Panc1 (cell line): ENCODE results near the gene MAPK8IP3. TPM values are rescaled to one million over a fixed set of nuclear protein-coding genes. Genes with fewer than 3 reads are reported as not detected.

Experiments
- ATAC-seq: fragments of 200-7000 bp; cut with Tn5 transposase; 2 replicates; pipeline ENCODE4 v1.9.1; 2020; ENCODE audit warnings: mild to moderate bottlenecking, moderate library complexity
- BruUV-seq: library from RNA; stranded (reverse); fragments of 400-500 nt; replicated peaks from 2 replicates; lab custom pipeline; 2021; lab: Mats Ljungman, UMichigan
- CTCF ChIA-PET: fragments of 300-600 bp; sonication (Branson Sonifier 250); formaldehyde crosslinking; loops from one replicate; lab custom pipeline; 2022; ENCODE audit warnings: antibody characterized with exemption; lab: Charles Lee
- POLR2A ChIA-PET: fragments of 300-600 bp; sonication (Branson Sonifier 250); formaldehyde crosslinking; loops from one replicate; lab custom pipeline; 2022; ENCODE audit warnings: antibody characterized with exemption; lab: Charles Lee
- DNase-seq: peaks from one replicate; pipeline ENCODE4 v3.0.0-alpha.2; 2010; ENCODE audit warnings: low read depth, low spot score
- H3K27ac ChIP-seq: 2 replicates; pipeline ENCODE4 v1.5.1; 2011; ENCODE audit warnings: mild to moderate bottlenecking, low read length, inconsistent platforms
- H3K27me3 ChIP-seq: fragments of 200-500 bp; sonication (Bioruptor generic); 2 replicates; pipeline ENCODE4 v1.6.0; 2014; ENCODE audit warnings: low read length, inconsistent platforms; ENCODE audit not compliant: control insufficient read depth, insufficient read depth
- H3K36me3 ChIP-seq: fragments of 200-500 bp; sonication (Bioruptor generic); 2 replicates; pipeline ENCODE4 v1.5.1; 2014; ENCODE audit warnings: inconsistent platforms, mild to moderate bottlenecking, low read length, moderate library complexity; ENCODE audit not compliant: control insufficient read depth, insufficient read depth
- H3K4me1 ChIP-seq: 2 replicates; pipeline ENCODE4 v1.5.1; 2011; ENCODE audit warnings: inconsistent platforms, mild to moderate bottlenecking, low read length, moderate library complexity; ENCODE audit not compliant: control insufficient read depth, insufficient read depth
- H3K4me3 ChIP-seq, 2 experiments: 2 replicates each; pipeline ENCODE4 v1.5.1; 2011 to 2012; ENCODE audit warnings: low read depth in 2 of 2, low read length in 2 of 2, mild to moderate bottlenecking in 2 of 2, inconsistent platforms in 1 of 2, moderate library complexity in 1 of 2
- H3K9me3 ChIP-seq: fragments of 200-500 bp; sonication (Bioruptor generic); 2 replicates; pipeline ENCODE4 v1.5.1; 2014; ENCODE audit warnings: low read depth, mild to moderate bottlenecking, inconsistent platforms, low read length, moderate library complexity; ENCODE audit not compliant: control insufficient read depth, insufficient read depth
- POLR2AphosphoS5 ChIP-seq: IDR thresholded peaks from 2 replicates; pipeline ENCODE4 v1.6.1; 2012; ENCODE audit warnings: mild to moderate bottlenecking, low read depth, low read length, moderate library complexity
- SIN3A ChIP-seq: IDR thresholded peaks from 2 replicates; pipeline ENCODE4 v1.6.1; 2012; ENCODE audit warnings: low read depth, mild to moderate bottlenecking, low read length, moderate library complexity, borderline replicate concordance; ENCODE audit not compliant: insufficient read depth
- TCF7L2 ChIP-seq: IDR thresholded peaks from 2 replicates; pipeline ENCODE4 v1.6.1; 2011; ENCODE audit warnings: mild to moderate bottlenecking, low read depth, low read length, inconsistent platforms
- in situ Hi-C: cut with HindIII; loops from 2 replicates; pipeline ENCODE4 v1.10.0; 2016; ENCODE audit warnings: low sequenced_read_pairs, low pct_unique_long_range_greater_than_20kb
- intact Hi-C: fragments of 100-400 bp; cut with micrococcal nuclease; formaldehyde crosslinking; loops from one replicate; pipeline ENCODE4 v1.10.0; 2022; ENCODE audit not compliant: unreplicated experiment
- total RNA-seq: library from RNA; stranded (reverse); gene quantifications from one replicate; pipeline ENCODE4 v1.2.1, GENCODE V29; 2021; ENCODE audit not compliant: unreplicated experiment
- TF ChIP-seq, protein P1 (sequence below): fragments of 450-650 bp; IDR thresholded peaks from 2 replicates; pipeline ENCODE4 v1.5.1; 2017; ENCODE audit warnings: mild to moderate bottlenecking
- TF ChIP-seq, protein P2 (sequence below), 2 experiments: IDR thresholded peaks; 2 replicates each; pipeline ENCODE4 v1.6.1; 2011 to 2012; ENCODE audit warnings: low read depth in 2 of 2, control low read depth in 1 of 2, low read length in 1 of 2, mild to moderate bottlenecking in 1 of 2, moderate library complexity in 1 of 2; ENCODE audit not compliant: insufficient read depth in 1 of 2

MAPK8IP3 gene
- total RNA-seq, 1 experiment from 2014 or later = 108 TPM

DNA sequence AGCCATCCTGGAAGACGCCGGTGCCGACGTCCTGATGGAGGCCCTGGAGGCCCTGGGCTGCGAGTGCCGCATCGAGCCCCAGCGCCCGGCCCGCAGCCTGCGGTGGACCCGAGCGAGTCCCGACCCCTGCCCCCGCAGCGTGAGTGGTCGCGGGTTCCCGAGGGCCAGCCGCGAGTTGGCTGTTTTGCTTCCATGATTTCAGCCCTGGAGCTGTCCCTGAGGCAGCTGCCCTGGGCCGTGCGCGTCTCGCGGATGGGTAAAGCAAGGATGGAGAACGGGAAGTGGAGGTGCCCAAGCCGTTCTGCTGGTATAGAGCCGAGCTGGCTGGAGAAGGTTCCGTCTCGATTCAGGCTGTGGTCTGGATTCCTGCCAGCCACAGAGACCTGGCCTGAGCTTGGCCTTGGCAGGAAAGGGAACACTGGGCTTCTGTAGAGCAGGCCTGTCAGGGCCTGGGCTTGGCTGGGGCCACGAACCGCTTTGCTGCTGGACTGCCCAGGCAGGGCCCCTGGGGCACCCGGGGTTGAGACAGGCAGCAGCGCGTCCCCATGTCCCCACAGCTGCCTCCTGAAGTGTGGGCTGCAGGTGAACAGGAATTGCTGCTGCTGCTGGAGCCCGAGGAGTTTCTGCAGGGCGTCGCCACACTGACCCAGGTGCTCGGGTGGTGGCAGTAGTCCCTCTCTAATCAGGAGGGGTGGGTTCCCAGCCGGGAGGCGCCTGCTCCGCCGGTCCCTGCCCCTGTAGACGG is 67.9 kb downstream of the MAPK8IP3 start:
- Histone ChIP-seq H3K4me3 (peak overlapping the region; percentile 60 to 71), H3K4me1 (peaks cover 51% of the 10 kb centered on the region), H3K9me3 (no peaks in the 10 kb centered on the region), H3K27ac (peak overlapping the region; percentile 95), H3K27me3 (no peaks in the 10 kb centered on the region), H3K36me3 (no peaks in the 10 kb centered on the region; the same call in 1 of the 2 replicates)
- in situ Hi-C loops (no loop called here), intact Hi-C loops (loop anchor here (10.0 kb wide), 1 partner anchor 1089 kb away; the partner anchor contains the start of genes JMJD8 and STUB1)
- TF ChIP-seq TCF7L2 (no peak), SIN3A (no peak), POLR2AphosphoS5 (no peak)
- TF ChIP-seq, protein P1, sequence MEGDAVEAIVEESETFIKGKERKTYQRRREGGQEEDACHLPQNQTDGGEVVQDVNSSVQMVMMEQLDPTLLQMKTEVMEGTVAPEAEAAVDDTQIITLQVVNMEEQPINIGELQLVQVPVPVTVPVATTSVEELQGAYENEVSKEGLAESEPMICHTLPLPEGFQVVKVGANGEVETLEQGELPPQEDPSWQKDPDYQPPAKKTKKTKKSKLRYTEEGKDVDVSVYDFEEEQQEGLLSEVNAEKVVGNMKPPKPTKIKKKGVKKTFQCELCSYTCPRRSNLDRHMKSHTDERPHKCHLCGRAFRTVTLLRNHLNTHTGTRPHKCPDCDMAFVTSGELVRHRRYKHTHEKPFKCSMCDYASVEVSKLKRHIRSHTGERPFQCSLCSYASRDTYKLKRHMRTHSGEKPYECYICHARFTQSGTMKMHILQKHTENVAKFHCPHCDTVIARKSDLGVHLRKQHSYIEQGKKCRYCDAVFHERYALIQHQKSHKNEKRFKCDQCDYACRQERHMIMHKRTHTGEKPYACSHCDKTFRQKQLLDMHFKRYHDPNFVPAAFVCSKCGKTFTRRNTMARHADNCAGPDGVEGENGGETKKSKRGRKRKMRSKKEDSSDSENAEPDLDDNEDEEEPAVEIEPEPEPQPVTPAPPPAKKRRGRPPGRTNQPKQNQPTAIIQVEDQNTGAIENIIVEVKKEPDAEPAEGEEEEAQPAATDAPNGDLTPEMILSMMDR = no peak; the same call in 1 of the 2 replicates
- TF ChIP-seq, protein P2, sequence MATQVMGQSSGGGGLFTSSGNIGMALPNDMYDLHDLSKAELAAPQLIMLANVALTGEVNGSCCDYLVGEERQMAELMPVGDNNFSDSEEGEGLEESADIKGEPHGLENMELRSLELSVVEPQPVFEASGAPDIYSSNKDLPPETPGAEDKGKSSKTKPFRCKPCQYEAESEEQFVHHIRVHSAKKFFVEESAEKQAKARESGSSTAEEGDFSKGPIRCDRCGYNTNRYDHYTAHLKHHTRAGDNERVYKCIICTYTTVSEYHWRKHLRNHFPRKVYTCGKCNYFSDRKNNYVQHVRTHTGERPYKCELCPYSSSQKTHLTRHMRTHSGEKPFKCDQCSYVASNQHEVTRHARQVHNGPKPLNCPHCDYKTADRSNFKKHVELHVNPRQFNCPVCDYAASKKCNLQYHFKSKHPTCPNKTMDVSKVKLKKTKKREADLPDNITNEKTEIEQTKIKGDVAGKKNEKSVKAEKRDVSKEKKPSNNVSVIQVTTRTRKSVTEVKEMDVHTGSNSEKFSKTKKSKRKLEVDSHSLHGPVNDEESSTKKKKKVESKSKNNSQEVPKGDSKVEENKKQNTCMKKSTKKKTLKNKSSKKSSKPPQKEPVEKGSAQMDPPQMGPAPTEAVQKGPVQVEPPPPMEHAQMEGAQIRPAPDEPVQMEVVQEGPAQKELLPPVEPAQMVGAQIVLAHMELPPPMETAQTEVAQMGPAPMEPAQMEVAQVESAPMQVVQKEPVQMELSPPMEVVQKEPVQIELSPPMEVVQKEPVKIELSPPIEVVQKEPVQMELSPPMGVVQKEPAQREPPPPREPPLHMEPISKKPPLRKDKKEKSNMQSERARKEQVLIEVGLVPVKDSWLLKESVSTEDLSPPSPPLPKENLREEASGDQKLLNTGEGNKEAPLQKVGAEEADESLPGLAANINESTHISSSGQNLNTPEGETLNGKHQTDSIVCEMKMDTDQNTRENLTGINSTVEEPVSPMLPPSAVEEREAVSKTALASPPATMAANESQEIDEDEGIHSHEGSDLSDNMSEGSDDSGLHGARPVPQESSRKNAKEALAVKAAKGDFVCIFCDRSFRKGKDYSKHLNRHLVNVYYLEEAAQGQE (IDR thresholded peaks at IDR 0.05; ENCODE audit: insufficient read depth in 1 of 2, low read depth in 2 of 2, low read length in 1 of 2) = no peak
- ATAC-seq = no peak
- BruUV-seq = no TSS peak
- DNase-seq = no peak
- CTCF ChIA-PET = interaction anchor here (1.3 kb wide), 1 partner anchor 9 kb away, joined by 5 read pairs; the partner anchor contains the start of genes NUBP2 and SPSB3
- POLR2A ChIA-PET = no interaction called here

DNA sequence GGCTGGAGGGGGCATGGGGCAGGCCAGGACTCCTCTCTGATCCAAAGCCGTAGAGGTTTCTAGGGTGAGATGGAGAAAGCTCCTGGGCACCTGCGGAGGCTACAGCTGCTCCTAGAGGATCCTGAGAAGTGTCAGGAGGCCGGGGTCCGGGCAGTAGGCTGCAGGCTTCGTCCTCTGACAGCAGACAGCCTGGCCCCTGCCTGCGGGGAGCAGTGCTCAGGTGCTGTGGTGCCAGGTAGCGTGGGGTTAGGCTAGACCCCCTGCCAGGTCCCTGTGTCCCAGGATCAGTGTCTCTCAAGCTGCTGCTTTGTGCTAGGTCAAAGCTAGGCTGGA is 68.4 kb downstream of the MAPK8IP3 start:
- intact Hi-C loops = loop anchor here (10.0 kb wide), 1 partner anchor 1090 kb away; the partner anchor contains the start of genes JMJD8 and STUB1
- CTCF ChIA-PET = interaction anchor here (1.3 kb wide), 1 partner anchor 8 kb away, joined by 5 read pairs; the partner anchor contains the start of genes NUBP2 and SPSB3
- no peak for TF ChIP-seq POLR2AphosphoS5
- POLR2A ChIA-PET = no interaction called here
- H3K27ac ChIP-seq = peak overlapping the region; percentile 95
- peaks cover 51% of the 10 kb centered on the region for H3K4me1 ChIP-seq
- no peaks in the 10 kb centered on the region for H3K9me3 ChIP-seq
- in situ Hi-C loops = no loop called here
- peak overlapping the region; percentile 60 to 71 for H3K4me3 ChIP-seq
- no peaks in the 10 kb centered on the region for H3K27me3 ChIP-seq
- ATAC-seq (no peak), DNase-seq (no peak)
- no TSS peak for BruUV-seq
- H3K36me3 ChIP-seq = no peaks in the 10 kb centered on the region; the same call in 1 of the 2 replicates
